ENCODE results near the gene TBC1D21.

The TBC1D21 gene

GRCh38 chr15:73908030-73908821, 34.9 kb downstream of the TBC1D21 start:
- Histone ChIP-seq H3K27me3 (ENCODE audit: control insufficient read depth, insufficient read depth, low read length) (no peaks in the 10 kb centered on the region), H3K4me1 (ENCODE audit: control insufficient read depth, insufficient read depth, low read length) (peaks cover 7% of the 10 kb centered on the region), H3K9ac (ENCODE audit: low read length) (no peak overlapping the region), H3K9me3 (ENCODE audit: control insufficient read depth, low read length) (no peaks in the 10 kb centered on the region), H3K36me3 (ENCODE audit: control insufficient read depth, insufficient read depth, low read length) (no peaks in the 10 kb centered on the region), H3K4me3 (ENCODE audit: low read length) (no peak overlapping the region)

- H3K9me3 ChIP-seq (ENCODE audit: control insufficient read depth, low read length) = no peaks in the 10 kb centered on the region
- H3K4me1 ChIP-seq (ENCODE audit: control insufficient read depth, insufficient read depth, low read length) = peaks cover 8% of the 10 kb centered on the region
- no peaks in the 10 kb centered on the region for H3K27me3 ChIP-seq (ENCODE audit: control insufficient read depth, insufficient read depth, low read length)
- no peak overlapping the region for H3K4me3 ChIP-seq (ENCODE audit: low read length)
- H3K9ac ChIP-seq (ENCODE audit: low read length) = no peak overlapping the region
- no peaks in the 10 kb centered on the region for H3K36me3 ChIP-seq (ENCODE audit: control insufficient read depth, insufficient read depth, low read length)
Observed at GRCh38 chr15:73908822-73909122, 35.4 kb downstream of the TBC1D21 start.

- Histone ChIP-seq H3K36me3 (ENCODE audit: control insufficient read depth, insufficient read depth, low read length) (no peaks in the 10 kb centered on the region), H3K4me3 (ENCODE audit: low read length) (no peak overlapping the region), H3K9ac (ENCODE audit: low read length) (no peak overlapping the region), H3K4me1 (ENCODE audit: control insufficient read depth, insufficient read depth, low read length) (peaks cover 17% of the 10 kb centered on the region), H3K9me3 (ENCODE audit: control insufficient read depth, low read length) (no peaks in the 10 kb centered on the region), H3K27me3 (ENCODE audit: control insufficient read depth, insufficient read depth, low read length) (no peaks in the 10 kb centered on the region)
Observed at GRCh38 chr15:73909651-73910050, 36.3 kb downstream of the TBC1D21 start.

- H3K4me1 ChIP-seq (ENCODE audit: control insufficient read depth, insufficient read depth, low read length) = peaks cover 19% of the 10 kb centered on the region
- no peak overlapping the region for H3K4me3 ChIP-seq (ENCODE audit: low read length)
- H3K9me3 ChIP-seq (ENCODE audit: control insufficient read depth, low read length) = no peaks in the 10 kb centered on the region
- H3K9ac ChIP-seq (ENCODE audit: low read length) = no peak overlapping the region
- no peaks in the 10 kb centered on the region for H3K36me3 ChIP-seq (ENCODE audit: control insufficient read depth, insufficient read depth, low read length)
- H3K27me3 ChIP-seq (ENCODE audit: control insufficient read depth, insufficient read depth, low read length) = no peaks in the 10 kb centered on the region
Observed at GRCh38 chr15:73910522-73911303, 37.3 kb downstream of the TBC1D21 start.

- H3K4me3 ChIP-seq (ENCODE audit: low read length) = no peak overlapping the region
- H3K27me3 ChIP-seq (ENCODE audit: control insufficient read depth, insufficient read depth, low read length) = no peaks in the 10 kb centered on the region
- H3K4me1 ChIP-seq (ENCODE audit: control insufficient read depth, insufficient read depth, low read length) = peaks cover 23% of the 10 kb centered on the region
- no peak overlapping the region for H3K9ac ChIP-seq (ENCODE audit: low read length)
- no peaks in the 10 kb centered on the region for H3K36me3 ChIP-seq (ENCODE audit: control insufficient read depth, insufficient read depth, low read length)
- no peaks in the 10 kb centered on the region for H3K9me3 ChIP-seq (ENCODE audit: control insufficient read depth, low read length)
Observed at GRCh38 chr15:73912030-73912596, 38.7 kb downstream of the TBC1D21 start.

- no peaks in the 10 kb centered on the region for H3K36me3 ChIP-seq (ENCODE audit: control insufficient read depth, insufficient read depth, low read length)
- H3K4me3 ChIP-seq (ENCODE audit: low read length) = no peak overlapping the region
- no peak overlapping the region for H3K9ac ChIP-seq (ENCODE audit: low read length)
- H3K27me3 ChIP-seq (ENCODE audit: control insufficient read depth, insufficient read depth, low read length) = no peaks in the 10 kb centered on the region
- peaks cover 33% of the 10 kb centered on the region for H3K4me1 ChIP-seq (ENCODE audit: control insufficient read depth, insufficient read depth, low read length)
- H3K9me3 ChIP-seq (ENCODE audit: control insufficient read depth, low read length) = no peaks in the 10 kb centered on the region
Observed at GRCh38 chr15:73914145-73914544, 40.8 kb downstream of the TBC1D21 start.

- Histone ChIP-seq H3K4me1 (ENCODE audit: control insufficient read depth, insufficient read depth, low read length) (peaks cover 34% of the 10 kb centered on the region), H3K36me3 (ENCODE audit: control insufficient read depth, insufficient read depth, low read length) (no peaks in the 10 kb centered on the region), H3K9ac (ENCODE audit: low read length) (no peak overlapping the region), H3K27me3 (ENCODE audit: control insufficient read depth, insufficient read depth, low read length) (no peaks in the 10 kb centered on the region), H3K4me3 (ENCODE audit: low read length) (no peak overlapping the region), H3K9me3 (ENCODE audit: control insufficient read depth, low read length) (no peaks in the 10 kb centered on the region)
Observed at GRCh38 chr15:73915082-73915481, 41.7 kb downstream of the TBC1D21 start.

- no peak overlapping the region for H3K9ac ChIP-seq (ENCODE audit: low read length)
- H3K9me3 ChIP-seq (ENCODE audit: control insufficient read depth, low read length) = no peaks in the 10 kb centered on the region
- H3K36me3 ChIP-seq (ENCODE audit: control insufficient read depth, insufficient read depth, low read length) = no peaks in the 10 kb centered on the region
Observed at GRCh38 chr15:73918784-73919183, 45.4 kb downstream of the TBC1D21 start.

GRCh38 chr15:73919706-73920105, 46.3 kb downstream of the TBC1D21 start:
- H3K4me1 ChIP-seq (ENCODE audit: control insufficient read depth, insufficient read depth, low read length) = peaks cover 55% of the 10 kb centered on the region
- no peak overlapping the region for H3K9ac ChIP-seq (ENCODE audit: low read length)
- no peaks in the 10 kb centered on the region for H3K27me3 ChIP-seq (ENCODE audit: control insufficient read depth, insufficient read depth, low read length)
- H3K9me3 ChIP-seq (ENCODE audit: control insufficient read depth, low read length) = no peaks in the 10 kb centered on the region
- no peak overlapping the region for H3K4me3 ChIP-seq (ENCODE audit: low read length)
- H3K36me3 ChIP-seq (ENCODE audit: control insufficient read depth, insufficient read depth, low read length) = no peaks in the 10 kb centered on the region

More at GRCh38 chr15:73918784-73919183, 45.4 kb downstream of the TBC1D21 start:
- no peaks in the 10 kb centered on the region for H3K27me3 ChIP-seq (ENCODE audit: control insufficient read depth, insufficient read depth, low read length)
- peaks cover 55% of the 10 kb centered on the region for H3K4me1 ChIP-seq (ENCODE audit: control insufficient read depth, insufficient read depth, low read length)
- H3K4me3 ChIP-seq (ENCODE audit: low read length) = no peak overlapping the region

- no peaks in the 10 kb centered on the region for H3K27me3 ChIP-seq (ENCODE audit: control insufficient read depth, insufficient read depth, low read length)
- no peak overlapping the region for H3K4me3 ChIP-seq (ENCODE audit: low read length)
- no peaks in the 10 kb centered on the region for H3K36me3 ChIP-seq (ENCODE audit: control insufficient read depth, insufficient read depth, low read length)
- H3K9ac ChIP-seq (ENCODE audit: low read length) = no peak overlapping the region
- no peaks in the 10 kb centered on the region for H3K9me3 ChIP-seq (ENCODE audit: control insufficient read depth, low read length)
- peaks cover 64% of the 10 kb centered on the region for H3K4me1 ChIP-seq (ENCODE audit: control insufficient read depth, insufficient read depth, low read length)
Observed at GRCh38 chr15:73921254-73921925, 48.0 kb downstream of the TBC1D21 start.

- H3K9me3 ChIP-seq (ENCODE audit: control insufficient read depth, low read length) = no peaks in the 10 kb centered on the region
- no peak overlapping the region for H3K4me3 ChIP-seq (ENCODE audit: low read length)
- H3K4me1 ChIP-seq (ENCODE audit: control insufficient read depth, insufficient read depth, low read length) = peaks cover 68% of the 10 kb centered on the region
- H3K9ac ChIP-seq (ENCODE audit: low read length) = no peak overlapping the region
- no peaks in the 10 kb centered on the region for H3K36me3 ChIP-seq (ENCODE audit: control insufficient read depth, insufficient read depth, low read length)
- H3K27me3 ChIP-seq (ENCODE audit: control insufficient read depth, insufficient read depth, low read length) = no peaks in the 10 kb centered on the region
Observed at GRCh38 chr15:73922186-73923151, 49.1 kb downstream of the TBC1D21 start.

All from mucosa of stomach (tissue), 1 donor.